ENCODE measurements around the gene ZSCAN18.
A peak's percentile ranks its signal among the peaks of the same experiment; 100 is the strongest.

The ZSCAN18 gene

DNA sequence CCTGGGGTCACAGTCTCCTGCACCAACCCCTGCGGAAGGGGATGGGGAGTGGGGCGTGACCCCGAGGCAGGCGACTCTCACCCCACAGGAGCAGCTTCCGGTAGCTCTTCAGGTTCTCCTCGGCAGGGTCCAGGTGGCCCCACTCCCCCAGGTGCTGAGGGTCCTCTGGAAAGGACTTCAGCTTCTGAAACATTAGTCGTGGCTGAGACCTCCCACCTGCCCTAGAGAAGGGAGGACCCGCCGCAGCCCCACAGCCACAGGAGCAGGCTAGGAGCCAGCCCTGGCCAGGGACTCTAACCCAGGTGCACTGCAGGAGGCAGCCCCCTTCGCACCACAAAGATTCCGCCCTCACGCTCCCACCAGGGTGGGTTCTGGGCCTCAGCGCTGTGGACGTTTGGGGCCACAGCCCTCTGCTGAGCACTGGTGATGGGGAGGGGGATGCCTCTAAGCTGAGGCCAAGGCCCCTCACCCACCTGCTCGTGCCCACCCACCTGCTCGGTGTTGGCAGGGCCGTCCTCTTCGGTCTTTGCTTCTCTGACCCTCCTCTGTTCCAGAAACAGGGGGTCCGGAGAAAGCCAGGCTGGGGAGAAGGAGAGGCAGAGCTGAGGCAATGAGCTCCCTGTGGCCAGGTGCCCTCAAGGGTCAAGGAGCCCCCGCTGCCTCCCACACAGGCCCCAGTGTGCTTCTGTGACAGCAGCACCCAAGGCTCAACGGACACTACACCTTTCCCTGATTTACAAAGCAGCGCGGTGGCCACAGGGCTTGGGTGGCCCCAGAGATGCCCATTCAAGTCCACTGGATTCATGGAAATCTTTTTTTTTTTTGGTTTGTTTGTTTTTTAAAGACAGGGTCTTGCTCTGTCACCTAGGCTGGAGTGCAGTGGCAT is 11.0 kb downstream of the ZSCAN18 start:
- DNase-seq (ENCODE audit: low spot score) = no peak

DNA sequence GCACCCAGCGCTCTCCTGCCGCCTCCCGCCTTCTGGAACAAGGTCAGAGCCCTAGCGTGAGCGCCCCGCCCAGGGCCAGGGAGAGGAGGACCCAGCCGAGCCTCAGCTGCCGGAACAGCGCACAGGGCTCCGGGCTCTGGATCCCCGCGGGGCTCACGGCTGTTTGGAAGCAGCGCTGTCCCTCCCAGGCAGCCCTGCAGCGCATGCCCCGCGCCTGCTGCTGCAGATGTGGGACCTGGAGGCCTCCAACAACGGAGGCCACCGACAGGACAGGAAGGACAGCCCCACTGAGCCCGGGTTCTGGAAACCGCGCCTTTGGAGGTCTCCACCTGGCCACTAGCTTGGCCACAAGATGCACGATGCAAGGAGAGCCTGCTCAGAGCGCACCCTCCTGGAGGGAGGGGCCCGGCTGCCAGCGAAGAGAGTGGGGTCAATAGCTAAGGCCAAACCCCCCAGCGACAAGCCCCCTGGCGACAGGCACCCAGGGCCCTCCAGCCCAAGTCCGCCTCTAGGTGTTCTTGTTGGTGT is 12.6 kb downstream of the ZSCAN18 start:
- DNase-seq (ENCODE audit: low spot score) = no peak

GRCh38 chr19:58084596-58085347 is 13.3 kb downstream of the ZSCAN18 start:
- no peak for DNase-seq (ENCODE audit: low spot score)

GRCh38 chr19:58083021-58083420 is 15.0 kb downstream of the ZSCAN18 start:
- DNase-seq (ENCODE audit: low spot score) = no peak

GRCh38 chr19:58079792-58080191 is 18.2 kb downstream of the ZSCAN18 start:
- no peak for DNase-seq (ENCODE audit: low spot score)

GRCh38 chr19:58067240-58067912 is 30.7 kb downstream of the ZSCAN18 start:
- DNase-seq (ENCODE audit: low spot score) = no peak

GRCh38 chr19:58063712-58064111 is 34.3 kb downstream of the ZSCAN18 start:
- no peak for DNase-seq (ENCODE audit: low spot score)

DNA sequence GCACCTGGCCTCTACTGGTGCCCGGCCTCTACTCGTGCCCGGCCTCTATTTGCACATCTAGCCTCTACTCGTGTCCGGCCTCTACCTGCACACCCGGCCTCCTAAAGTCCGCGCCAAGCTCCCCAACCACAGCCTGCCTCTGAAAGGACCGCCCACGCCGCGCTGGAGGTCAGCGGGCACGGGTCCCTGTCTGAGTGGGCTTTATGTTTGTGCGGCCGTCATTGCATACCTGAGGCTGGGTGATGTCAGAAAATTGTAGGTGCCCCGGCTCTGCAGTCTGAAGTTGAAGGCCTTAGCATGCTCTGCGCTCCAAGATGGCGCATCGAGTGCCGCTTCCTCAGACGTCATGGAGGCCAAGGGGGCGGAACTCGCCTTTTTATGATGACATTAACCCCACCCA is 37.8 kb downstream of the ZSCAN18 start:
- no peak for DNase-seq (ENCODE audit: low spot score)

DNA sequence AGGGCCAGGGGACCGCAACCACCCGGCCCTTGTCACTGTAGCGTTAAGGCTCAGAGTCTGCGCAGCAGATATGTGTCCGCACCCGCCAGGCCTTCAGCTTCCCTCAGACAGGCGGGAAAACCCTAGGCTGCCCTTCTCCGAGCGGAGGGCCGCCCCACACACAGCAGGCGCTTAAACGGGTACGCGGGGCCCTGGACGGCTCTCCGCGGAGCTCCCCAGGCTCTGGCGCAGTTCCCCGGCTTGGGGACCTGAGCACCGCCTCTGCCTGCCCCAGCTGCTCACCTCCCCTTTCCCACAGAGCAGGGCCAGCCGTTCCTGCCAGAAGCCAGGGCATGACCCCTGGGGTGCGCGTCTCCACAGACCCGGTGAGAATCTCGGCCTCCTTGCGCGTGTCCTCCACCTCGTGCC is 38.4 kb downstream of the ZSCAN18 start:
- no peak for DNase-seq (ENCODE audit: low spot score)

GRCh38 chr19:58059003-58059670 is 38.9 kb downstream of the ZSCAN18 start, which contains the start of gene ZNF135:
TSS of gene ZNF135 (plus strand) at chr19:58059282. CDS start at chr19:58060003, 721 bp downstream.
- peak; percentile 42 for DNase-seq (ENCODE audit: low spot score)

DNA sequence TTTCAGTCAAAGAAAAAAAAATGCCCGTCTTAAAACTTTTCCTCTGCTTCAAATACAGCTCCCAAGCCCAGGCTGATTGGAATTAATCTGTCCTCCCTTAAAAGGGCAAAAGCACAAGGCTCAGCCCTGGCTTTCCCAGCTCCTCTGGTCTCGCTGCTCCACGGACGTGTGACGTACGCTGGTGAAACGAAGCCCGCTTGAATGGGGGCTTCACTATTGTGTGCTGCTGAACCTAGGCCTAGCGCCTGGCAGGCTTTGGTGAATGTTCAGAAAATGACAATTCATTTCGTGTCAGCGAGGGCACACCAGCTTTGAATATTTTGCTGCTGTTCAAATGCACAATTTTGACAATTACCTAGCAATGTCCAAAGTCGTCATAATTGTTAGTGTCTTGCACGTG is 39.6 kb downstream of the ZSCAN18 start:
- DNase-seq (ENCODE audit: low spot score) = no peak

DNA sequence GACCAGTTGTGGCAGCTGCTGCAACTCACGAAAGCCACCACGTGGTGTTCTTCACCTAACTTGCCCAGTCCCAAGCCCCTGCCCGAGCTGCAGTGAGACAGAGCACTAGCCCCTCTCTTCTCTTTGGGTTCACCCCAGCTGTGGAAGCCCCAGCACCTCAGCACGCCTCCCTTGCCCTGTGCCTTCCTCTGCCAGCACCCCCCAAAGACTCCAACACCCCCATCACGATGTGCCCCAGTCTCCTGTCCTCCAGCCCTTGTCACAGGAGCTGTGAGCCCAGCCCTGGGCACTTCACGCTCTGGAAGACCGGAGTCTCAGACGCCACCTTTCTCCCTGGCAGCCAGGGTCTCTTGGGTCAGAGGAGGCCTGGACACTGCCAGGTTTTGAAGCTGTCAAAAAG is 41.2 kb downstream of the ZSCAN18 start:
- no peak for DNase-seq (ENCODE audit: low spot score)

DNA sequence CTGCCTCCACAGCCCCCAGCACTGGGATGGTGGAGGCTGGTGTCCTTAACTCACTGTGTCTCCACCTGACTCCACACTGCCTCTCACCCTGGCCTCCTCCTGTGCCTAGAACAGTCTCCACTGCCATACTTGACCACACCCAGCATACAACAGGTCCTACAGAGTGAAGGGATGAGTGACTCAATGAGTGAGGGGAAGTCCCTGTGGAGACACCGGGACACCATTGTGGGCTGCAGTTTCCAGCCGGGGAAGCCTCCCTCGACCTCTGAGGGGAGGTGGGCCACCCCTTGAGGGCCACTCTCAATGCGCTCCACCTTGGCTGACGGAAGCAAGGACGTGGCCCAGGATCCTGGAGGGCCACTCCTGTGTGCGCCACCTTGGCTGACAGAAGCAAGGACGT is 41.8 kb downstream of the ZSCAN18 start:
- DNase-seq (ENCODE audit: low spot score) = no peak

- no peak for DNase-seq (ENCODE audit: low spot score)
These were observed 42.8 kb downstream of the ZSCAN18 start for GRCh38 chr19:58054901-58055874.

GRCh38 chr19:58053480-58054156 is 44.4 kb downstream of the ZSCAN18 start:
- no peak for DNase-seq (ENCODE audit: low spot score)

GRCh38 chr19:58052256-58052655 is 45.8 kb downstream of the ZSCAN18 start:
- no peak for DNase-seq (ENCODE audit: low spot score)

GRCh38 chr19:58047672-58048071 is 50.4 kb downstream of the ZSCAN18 start:
- DNase-seq (ENCODE audit: low spot score) = no peak

DNA sequence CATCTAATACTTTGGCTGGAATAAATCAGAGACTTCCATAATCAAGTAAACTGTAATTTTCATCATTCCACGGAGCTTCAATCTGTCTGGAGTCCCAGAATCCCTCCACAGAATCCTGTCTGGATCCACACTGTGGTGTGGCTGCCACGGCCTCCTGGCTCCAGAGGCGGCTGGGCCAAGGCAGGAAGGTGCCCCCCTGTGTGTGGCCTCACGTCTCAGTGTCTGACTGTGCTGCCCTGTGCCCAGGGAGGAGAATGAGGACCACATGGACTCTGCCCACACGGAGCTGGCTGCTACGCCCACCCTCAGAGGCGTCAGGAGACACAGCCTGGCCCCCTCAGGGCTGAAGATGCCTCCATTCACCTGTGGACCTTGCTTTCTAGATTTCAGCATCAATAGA is 51.2 kb downstream of the ZSCAN18 start:
- no peak for DNase-seq (ENCODE audit: low spot score)

DNA sequence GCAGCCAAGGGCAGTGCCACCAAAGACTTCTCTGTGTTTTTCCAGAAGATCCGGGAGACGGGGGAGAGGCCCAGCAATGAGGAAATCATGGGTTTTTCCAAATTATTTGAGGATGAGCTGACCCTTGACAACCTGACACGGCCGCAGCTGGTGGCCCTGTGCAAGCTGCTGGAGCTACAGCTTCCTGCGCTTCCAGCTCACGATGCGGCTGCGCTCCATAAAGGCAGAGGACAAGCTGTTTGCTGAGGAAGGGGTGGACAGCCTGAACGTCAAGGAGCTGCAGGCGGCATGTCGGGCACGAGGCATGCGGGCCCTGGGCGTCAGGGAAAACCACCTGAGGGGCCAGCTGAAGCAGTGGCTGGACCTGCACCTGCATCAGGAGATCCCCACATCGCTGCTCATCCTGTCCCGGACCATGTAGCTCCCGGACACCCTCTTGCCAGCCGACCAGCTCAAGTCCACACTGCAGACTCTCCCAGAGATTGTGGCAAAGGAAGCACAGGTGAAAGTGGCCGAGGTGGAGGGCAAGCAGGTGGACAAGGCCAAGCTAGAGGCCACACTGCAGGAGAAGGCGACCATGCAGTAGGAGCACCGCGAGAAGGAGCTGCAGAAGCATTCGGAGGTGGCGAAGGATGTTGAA is 52.5 kb downstream of the ZSCAN18 start:
- no peak for DNase-seq (ENCODE audit: low spot score)

GRCh38 chr19:58044886-58045285 is 53.1 kb downstream of the ZSCAN18 start:
- no peak for DNase-seq (ENCODE audit: low spot score)

All from kidney capillary endothelial cell (primary cell).